Stimulated activated CD4-positive, alpha-beta T cell treated with anti-CD3 and anti-CD28 coated beads, Interleukin-4, amount 100 ng/mL, for 4 hours (primary cell): ENCODE data around the gene LDHD.
"Not testable (repeated sequence)": the region's sequence is repeated elsewhere in the genome, so short reads cannot be mapped to it uniquely, and the experiment has no call there.

Experiments
- DNase-seq, 2 experiments: peaks; one replicate each; pipeline ENCODE4 v3.0.0-alpha.2; 2020

LDHD gene

GRCh38 chr16:75116081-75116910 is at the start of gene LDHD:
LDHD (minus strand) TSS chr16:75116780; CDS start chr16:75116720, 60 bp downstream.
- no peak for DNase-seq

DNA sequence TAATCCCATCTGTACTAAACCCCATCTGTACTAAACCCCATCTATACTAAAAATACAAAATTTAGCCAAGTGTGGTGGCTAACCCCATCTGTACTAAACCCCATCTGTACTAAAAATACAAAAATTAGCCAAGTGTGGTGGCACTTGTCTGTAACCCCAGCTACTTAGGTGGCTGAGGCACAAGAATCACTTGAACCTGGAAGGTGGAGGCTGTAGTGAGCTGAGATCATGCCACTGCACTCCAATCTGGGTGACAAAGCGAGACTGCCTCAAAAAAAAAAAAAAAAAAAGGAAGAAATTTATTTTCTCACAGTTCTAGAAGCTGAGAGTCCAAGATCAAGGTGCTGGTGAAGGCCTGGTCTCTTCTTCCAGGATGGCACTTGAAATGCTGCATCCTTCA is 43.8 kb upstream of the LDHD start:
- DNase-seq: no peak

DNA sequence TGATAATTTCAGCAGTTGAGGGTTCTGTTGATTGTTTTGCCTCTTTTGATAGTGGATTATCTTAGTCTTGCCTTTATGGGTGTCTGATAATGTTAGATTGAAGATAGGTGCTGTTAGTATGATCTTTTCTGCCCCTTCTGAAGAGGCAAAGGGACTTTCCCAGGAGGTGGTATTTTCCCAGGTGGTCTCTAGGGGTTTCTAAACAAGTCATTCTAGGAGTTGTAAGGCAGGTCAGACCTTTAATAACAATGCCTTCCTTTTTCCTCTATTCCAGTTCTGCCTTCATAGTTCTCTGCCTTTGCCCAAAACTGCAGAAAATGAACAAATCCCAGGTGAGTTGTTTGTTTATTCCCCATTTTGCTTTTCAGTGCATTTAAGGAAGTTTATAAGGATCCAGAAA is 36.1 kb upstream of the LDHD start:
- no peak for DNase-seq

- DNase-seq: no peak
These were observed 35.2 kb upstream of the LDHD start for GRCh38 chr16:75151798-75152197.

GRCh38 chr16:75148311-75149195 is 32.0 kb upstream of the LDHD start, which contains the start of gene ZFP1:
ZFP1 (plus strand) TSS chr16:75148524; CDS start chr16:75152952, 4,428 bp downstream.
- DNase-seq: peak; percentile 91 to 94

GRCh38 chr16:75147968-75148310 is 31.4 kb upstream of the LDHD start:
- DNase-seq: no peak

DNA sequence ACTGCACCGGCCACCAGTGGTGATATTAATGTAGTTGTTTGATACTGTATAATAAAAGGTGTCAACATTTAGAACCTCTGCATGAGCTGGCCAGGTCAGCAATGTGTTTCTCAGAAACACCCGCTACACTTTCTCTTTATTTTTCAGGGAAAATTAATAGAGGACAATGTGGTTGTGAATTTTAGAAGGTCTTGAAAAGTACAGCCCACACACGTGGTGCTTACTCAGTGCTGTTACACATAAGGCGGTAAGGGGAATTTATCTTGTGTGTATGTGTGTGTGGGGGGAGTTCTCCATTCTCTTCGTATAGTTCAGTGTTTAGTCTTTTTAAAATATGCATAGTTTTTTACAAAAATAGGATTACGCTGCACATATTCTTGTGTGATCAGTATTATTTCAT is 27.4 kb upstream of the LDHD start:
- no peak for DNase-seq

DNA sequence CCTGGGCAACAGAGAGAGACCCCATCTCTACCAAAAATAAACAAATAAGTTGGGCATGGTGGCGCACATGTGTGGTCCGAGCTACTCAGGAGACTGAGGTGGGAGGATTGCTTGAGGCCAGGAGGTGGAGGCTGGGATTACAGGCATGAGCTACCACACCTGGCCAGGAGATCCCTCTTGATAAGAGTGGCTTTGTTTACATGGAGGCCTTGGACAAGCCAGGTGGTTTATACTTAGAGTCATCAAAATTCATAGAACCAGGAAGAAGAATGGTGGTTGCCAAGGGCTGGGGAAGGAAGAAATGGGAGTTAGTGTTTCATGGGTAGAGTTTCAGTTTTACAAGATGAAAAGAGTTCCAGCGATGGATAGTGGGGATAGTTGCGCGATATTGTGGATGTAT is 22.9 kb upstream of the LDHD start:
- DNase-seq: no peak

- DNase-seq: no peak
These were observed 22.1 kb upstream of the LDHD start for GRCh38 chr16:75138636-75139035.

GRCh38 chr16:75138233-75138632 is 21.7 kb upstream of the LDHD start:
- no peak for DNase-seq

DNA sequence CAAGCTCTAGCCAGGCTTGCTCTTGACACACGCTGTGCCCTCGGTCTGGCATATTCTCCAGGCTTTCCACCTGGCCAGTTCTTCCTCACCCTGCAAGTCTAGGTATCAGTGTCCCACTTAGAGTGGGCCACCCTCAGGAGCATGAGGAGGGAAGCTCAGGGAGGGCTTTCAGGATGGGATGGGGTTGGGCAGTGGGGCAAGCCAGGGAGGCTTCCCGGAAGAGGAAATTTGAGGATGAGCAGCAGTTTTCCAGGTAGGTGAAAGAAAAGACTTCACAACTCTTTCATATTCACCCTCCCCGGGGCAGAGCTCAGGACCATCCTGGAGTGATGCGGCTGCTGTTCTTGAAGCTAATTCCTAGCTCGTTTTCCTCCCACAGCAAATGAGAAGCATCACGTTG is 14.5 kb upstream of the LDHD start:
- no peak for DNase-seq

GRCh38 chr16:75130150-75130771 is 13.7 kb upstream of the LDHD start:
- no peak for DNase-seq

- not testable (repeated sequence) for DNase-seq
These were observed 13.0 kb upstream of the LDHD start for GRCh38 chr16:75129421-75130149.

GRCh38 chr16:75127713-75128415 is 11.3 kb upstream of the LDHD start:
- DNase-seq: no peak

GRCh38 chr16:75122609-75123008 is 6.0 kb upstream of the LDHD start:
- DNase-seq: no peak

GRCh38 chr16:75121949-75122568 is 5.5 kb upstream of the LDHD start:
- DNase-seq: no peak

DNA sequence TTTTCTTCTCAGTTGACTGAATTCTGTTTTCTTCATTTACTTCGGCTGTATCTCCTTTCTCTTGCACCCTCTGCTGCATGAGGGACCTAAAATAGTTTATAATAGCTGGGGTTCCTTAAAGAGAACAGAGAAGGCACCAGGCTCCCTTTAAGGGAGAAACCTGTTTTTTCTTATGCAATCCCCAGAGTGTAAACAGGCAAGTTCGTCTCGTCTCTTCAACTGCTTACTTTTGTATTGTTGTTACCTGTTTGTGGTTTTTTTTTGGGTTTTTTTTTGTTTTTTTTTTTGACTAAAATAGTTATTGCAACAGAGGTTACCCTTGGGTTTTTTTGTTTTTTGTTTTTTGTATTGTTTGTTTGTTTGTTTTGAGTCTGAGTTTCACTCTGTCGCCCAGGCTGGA is 3.7 kb upstream of the LDHD start:
- no peak for DNase-seq

DNA sequence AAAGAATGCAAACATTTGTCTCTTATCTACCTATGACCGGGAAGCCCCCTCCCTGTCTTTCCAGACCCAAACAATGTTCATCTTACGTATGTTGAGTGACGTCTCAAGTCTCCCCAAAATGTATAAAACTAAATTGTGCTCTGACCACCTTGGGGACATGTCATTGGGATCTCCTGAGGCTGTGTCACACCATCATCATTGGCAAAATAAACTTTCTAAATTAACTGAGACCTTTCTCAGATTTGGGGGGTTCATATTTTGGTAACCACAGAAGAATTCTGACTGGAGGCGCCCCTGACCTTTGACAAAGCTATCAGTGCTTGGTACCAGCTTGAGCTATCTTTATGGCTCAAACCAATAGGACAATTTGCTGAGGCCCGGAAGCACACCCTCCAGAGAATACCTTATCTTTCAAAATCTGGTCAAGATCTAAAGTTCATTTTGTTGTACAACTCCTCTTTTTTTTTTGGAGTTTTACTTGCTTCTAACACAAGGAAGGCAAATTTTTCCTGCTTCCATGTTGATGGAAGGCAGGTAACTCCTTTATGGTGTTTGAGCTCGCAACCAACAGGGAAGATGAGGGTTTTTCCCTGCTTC is 2.5 kb upstream of the LDHD start:
- no peak for DNase-seq

GRCh38 chr16:75116911-75117245 is 298 bp upstream of the LDHD start:
- no peak for DNase-seq

DNA sequence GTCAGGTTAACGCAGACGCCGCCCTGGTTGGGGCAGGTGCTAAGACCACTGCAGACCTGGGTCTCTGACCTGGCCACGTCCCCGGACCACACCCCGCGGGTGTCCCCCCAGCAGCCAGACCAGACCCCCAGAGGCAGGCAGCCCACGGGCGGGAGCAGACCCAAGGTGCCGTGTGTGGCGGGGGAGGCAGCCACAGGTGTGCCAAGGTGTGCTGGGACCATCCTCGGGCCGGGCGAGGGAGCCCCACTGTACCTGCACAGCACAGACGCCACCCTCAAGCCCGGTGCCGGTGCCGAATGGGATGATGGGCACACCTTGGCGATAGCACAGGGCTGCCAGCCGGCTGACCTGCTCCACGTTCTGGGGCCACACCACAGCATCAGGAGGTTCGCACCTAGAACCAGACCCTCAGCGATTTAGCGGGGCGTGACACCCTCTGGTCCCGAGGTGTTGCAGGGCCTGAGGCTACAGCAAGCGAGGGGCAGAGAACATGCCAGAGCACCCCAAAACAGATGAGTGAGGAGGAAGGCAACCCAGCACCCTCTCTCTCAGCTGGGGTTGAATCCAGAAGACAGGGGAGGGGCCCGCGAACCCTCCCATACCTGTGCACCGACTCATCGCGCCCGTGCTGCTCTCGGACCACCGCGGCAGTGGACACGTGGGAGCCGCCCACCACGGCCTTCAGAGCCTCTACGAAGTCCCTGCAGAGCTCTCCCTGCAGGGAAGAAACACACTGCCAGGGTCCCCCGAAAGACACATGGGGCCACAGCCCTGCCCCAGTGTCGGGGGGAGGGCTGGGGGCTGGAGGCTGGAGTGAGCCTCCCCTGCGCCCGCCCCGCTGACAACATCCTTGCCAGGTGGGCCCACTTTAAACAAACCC is 1.4 kb downstream of the LDHD start:
- no peak for DNase-seq
